ENCODE measurements around the gene FHAD1.

FHAD1 gene

DNA sequence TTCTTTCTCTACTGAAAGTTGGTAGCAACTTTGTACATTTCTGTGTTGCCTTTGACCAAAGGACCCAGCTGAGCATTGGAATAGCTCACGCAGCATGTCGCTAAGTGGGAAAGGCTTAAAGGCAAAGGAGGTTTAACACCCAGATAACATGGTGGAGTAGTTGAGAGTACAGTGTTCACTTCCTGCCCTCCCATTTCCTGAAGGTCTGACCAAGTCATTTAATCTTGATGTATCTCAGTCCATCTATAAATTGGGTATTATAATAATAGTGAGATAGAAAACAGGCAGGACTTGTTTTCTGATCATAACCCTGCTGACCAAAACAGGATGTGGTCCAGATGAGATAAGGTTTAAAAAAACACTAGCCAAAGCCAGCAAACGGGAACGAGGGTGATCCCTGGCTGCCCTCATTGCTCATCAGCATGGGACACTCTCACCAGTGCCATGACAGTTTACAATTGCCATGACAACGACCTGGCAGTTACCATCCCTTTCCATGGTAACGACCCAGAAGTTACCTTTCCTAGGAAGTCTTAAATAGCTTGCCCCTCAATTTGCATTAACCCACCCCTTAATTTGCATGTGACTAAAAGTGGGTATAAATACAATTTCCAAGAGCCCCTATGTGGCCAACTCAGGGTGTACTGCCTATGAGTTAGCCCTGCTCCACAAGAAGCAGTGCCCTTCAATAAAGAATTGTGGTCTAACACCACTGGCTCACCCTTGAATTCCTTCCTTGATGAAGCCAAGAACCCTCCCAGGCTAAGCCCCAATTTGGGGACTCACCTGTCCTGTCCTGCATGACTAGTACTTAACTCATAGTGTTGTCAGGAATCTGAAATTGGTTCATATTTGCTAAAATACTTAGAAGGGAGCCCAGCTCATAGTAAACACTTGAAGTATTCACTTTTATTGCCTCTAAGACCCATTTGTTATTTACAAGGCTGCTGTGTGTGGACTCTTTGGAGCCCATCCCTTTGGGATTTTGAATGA is 28.4 kb upstream of the FHAD1 start:
- DNase-seq = no peak

DNA sequence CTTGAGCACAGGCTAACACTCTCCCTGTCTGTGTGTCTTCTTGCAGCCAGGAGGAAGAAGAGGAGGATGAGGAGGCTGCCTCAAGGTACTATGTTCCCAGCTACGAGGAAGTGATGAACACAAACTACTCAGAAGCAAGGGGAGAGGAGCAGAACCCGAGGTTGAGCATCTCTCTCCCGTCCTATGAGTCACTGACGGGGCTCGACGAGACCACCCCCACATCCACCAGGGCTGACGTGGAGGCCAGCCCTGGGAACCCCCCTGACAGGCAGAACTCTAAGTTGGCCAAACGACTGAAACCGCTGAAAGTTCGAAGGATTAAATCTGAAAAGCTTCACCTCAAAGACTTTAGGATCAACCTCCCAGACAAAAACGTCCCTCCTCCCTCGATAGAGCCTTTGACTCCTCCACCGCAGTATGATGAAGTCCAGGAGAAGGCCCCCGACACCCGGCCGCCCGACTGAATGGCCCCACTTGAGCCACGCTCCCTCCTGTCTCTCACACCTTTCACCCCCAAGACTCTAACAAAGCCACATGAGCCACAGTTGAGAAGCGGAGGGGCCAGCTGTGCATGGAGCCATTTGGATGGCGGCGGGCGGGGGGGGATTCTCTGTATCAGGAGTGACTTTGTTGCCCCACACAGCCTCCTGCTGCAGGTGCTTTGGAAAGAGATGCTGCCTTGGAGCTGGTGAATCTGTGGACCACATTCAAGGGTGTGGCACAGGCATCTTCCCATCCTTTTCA is 27.6 kb upstream of the FHAD1 start:
- no peak for DNase-seq

DNA sequence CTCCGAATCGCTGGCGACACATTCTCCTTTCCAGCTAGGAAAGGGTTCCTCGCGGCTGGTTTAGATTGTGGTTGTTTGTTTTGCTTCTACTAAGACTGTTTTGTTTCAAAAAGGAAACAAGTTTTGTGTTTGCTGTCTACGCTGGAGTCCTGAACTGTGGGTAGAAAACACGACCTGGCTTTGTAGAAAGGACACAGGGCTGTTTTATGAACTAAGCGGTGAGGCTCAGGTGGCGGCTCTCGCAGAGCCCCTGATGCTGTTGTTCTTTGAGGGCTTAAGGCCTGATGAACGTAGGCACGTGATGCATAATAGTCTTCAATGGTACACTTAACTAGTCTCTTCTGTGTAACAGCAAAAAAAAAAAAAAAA is 27.0 kb upstream of the FHAD1 start:
- no peak for DNase-seq

DNA sequence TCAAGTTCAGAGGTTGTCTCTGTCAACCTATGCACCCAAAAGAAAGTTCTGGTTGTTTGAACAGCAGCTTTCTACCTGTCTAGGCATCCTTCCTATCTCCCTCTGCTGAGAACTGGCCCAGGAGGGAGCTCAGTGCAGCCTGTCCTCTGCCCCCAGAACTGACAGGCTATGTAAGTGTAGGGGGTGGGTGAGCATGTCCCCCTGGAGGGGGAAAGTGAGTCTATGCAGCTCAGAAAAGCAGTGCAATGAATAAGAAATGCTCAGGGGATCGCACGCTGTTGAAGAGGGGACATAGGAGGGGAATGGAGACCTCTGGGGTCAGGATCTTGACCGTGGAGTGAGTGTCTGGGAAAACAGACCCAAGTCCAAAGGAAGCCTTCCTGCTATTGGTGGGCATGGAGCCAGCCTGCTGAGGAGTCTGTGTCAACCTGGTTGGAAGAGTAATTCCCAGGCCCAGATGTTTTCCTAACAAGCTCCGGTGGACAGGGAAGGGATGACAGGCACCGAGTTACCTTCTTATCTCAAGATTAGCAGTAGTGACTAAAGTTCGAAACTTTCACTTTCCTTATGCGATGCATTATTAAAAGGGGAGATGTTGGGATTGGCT is 26.1 kb upstream of the FHAD1 start:
- no peak for DNase-seq

DNA sequence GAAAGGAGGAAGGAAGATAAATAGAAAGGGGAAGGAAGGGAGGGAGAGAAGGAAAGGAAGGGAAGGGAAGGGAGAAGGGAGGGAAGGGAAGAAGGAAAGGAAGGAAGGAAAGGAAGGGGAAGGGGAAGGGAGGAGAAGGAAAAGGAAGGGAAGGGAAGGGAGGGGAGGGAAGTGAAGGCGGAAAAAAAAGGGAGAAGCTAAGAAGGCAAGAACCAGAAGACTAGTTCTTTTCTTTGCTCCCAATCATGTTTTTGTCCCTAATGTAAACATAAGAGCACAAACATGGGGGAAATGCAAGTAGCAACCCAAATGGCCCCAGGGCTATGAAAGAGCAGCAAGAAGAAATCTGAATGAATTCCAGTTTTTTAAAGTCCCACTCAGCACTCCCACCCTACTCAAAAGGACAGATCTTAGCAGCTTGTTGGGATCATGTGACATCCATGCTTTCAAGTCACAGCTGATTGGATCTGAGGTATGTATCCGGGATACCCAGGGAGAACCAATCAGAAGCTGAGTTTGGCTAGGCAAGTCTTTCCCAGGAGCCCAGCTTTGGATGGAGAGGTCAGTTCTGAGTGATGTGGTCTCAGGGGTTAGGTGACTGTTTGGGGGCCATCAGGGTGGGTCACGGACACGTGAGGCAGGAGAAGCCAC is 24.2 kb upstream of the FHAD1 start:
- no peak for DNase-seq

DNA sequence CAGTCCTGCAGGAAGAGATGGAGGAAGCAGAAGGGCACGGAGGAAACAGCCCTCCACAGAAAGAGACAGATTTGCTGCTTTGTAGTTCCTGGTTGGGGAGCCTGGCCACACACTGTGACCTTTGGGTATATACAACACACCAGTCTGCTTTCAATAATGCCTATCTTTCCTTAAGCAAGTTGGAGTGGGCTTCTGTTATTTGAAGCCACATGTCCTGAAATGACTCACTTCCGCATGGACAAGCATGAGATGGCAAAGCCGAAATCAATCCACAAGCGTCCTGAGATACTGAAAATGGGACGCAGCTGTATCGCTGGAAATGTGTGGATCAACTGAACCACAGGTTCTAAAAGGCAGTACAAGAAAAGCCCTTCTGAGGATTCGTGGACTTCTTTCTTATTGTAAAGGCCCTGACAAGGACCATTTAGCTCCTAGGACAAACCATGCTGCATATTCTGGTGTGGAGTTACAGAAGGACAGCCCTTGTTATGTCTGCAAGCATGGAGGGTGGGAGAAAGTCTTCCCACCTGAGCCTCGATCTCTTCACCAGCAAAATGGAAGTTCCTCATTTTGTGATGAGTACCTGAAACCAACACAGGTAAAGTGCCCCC is 22.7 kb upstream of the FHAD1 start:
- DNase-seq = no peak

DNA sequence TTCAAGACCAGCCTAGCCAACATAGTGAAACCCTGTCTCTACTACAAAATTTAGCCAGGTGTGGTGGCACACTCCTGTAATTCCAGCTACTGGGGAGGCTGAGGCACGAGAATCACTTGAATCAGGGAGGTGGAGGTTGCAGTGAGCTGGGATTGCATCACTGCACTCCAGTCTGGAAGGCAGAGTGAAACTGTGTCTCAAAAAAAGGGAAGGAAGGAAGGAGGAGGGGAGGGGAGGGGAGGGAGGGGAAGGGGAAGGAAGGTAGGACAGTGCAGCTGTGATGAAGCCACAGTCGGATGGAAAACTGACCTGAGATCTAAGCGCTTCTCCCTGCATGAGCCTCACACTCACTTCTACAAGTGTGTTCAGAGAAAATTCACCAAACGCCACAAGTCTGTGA is 22.0 kb upstream of the FHAD1 start:
- no peak for DNase-seq

DNA sequence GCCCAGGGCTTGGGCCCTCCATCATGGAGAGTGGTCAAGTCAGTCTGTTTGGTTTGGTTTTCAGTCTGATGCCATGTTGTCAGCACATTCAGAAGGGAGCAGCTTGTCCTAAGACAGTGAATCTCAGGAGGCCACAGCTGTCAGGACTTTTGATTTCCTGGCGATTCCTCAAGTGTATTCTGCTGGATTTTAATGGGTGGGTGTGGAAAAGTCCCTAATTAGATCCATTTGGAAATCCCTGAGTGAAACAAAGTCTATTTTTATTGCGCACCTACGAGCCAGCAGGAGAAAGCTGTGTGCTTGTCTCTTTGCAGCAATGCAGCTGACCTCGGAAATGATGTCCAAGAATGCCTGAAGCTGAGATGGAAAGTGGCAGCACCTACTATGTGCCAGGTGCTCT is 21.6 kb upstream of the FHAD1 start:
- no peak for DNase-seq

DNA sequence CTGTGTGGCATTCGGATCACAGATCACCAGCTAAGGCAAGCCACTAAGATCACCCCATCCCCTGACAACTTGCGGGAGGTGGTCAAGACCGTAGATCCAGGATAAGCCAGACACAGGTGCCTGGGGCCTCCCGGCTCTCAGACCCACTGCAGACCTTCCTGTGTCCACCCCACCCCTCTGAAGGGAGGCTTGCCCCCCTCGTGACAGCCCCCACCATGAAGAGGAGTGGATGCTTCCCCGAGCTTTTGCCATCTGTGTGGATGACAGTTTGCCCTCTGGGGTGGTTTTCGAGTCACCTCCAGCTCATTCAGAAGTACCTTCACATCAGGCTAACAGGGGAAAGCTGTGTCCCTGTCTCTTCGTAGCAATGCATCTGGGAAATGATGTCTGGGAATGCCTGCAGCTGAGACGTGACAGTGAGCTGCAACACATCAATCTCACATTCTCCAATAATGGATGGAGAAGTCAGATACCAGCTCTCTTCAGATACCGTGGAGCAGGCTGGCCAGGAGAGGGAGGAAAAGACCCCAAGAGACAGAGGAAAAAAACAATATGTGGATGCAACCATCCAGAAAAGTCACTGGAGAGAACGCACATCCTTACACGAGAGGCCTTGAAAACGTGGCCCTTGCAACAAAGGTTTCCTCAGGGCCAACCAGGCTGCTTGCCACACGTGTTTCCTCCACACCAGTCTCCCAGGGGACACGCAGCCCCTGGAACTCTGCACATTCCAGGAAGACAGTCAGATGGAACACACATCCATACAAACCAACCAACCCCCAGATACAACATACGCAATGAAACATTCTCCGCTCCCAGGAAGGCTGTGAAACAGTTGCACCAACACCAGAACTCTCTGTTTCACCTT is 20.4 kb upstream of the FHAD1 start:
- DNase-seq = no peak

DNA sequence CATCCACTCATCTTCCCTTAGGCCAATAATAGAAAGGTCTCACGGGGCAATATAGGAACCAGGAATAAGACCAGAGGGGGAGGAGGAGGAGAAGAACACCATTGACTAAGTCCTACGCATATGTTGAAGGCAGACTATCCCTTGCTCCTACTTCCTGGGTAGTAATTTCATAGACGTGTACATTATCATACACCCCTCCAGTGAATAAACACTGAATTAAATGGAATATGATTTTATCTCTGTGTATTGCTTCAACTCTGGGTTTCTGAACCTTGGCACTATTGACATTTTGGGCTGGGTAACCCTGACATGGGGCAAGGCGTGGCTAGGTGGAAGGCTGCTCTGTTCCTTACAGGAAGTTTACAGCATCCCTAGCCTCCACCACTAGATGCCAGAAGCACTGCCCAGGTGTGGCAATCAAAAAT is 17.3 kb upstream of the FHAD1 start:
- no peak for DNase-seq

DNA sequence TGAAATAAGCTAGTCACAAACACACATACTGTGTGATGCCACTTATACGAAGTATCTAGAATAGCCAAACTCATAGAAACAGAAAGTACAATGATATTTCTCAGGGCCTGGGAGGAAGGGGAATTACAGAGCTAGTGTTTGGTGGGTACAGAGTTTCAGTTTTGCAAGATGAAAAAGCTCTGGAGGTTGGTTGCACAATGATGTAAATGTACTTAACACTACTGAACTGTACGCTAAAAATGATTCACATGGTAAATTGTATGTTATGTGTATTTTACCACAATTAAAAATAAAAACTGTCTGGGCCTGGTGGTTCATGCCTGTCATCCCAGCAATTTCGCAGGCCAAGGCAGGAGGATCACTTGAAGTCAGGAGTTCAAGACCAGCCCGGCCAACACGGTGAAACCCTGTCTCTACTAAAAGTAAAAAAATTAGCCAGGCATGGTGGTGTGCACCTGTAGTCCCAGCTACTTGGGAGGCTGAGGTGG is 15.3 kb upstream of the FHAD1 start:
- DNase-seq = no peak

DNA sequence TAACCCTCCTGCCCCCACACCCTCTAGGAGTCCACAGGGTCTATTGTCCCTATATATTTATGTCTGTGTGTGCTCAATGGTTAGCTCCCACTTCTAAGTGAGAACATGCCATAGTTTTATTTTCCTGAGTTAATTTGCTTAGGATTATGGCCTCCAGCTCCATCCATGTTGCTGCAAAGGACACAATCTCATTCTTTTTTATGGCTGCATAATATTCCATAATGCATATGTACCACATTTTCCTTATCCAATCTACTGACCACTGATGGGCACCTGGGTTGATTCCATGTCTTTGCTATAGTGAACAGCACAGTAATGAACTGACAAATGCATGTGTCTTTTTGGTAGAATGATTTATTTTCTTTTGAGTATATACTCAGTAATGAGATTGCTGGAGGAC is 13.3 kb upstream of the FHAD1 start:
- no peak for DNase-seq

DNA sequence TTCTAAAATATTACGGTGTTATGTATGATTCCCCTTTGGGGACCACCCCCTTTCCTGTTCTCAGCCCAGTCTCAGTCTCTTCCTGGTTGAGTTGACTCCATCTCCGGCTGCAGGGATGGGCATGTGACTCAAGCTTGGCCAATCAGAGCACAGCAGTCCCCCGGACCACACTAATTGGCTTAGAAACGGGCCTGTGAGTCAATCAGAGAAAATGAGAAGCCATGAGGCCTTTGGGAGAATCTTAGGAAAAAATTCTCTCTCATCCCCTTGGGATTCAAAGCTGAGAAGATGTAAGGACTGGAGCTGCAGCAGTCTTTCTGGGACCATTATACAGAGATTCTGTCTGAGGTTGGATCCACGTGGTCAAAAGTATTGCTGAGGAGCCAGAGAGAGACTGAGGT is 10.7 kb upstream of the FHAD1 start:
- no peak for DNase-seq

DNA sequence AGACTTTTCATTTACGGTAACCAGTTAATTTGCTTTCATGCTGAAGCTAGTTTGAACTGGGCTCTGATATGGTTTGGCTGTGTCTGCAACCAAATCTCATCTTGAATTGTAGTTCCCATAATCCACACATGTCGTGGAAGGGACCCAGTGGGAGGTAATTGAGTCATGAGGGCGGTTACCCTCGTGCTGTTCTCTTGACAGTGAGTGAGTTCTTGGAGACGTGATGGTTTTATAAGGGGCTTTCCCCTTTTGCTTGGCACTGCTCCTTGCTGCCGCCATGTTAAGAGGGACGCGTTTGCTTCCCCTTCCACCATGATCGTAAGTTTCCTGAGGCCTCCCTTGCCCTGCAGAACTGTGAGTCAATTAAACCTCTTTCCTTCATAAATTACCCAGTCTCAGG is 10.3 kb upstream of the FHAD1 start:
- DNase-seq = no peak

DNA sequence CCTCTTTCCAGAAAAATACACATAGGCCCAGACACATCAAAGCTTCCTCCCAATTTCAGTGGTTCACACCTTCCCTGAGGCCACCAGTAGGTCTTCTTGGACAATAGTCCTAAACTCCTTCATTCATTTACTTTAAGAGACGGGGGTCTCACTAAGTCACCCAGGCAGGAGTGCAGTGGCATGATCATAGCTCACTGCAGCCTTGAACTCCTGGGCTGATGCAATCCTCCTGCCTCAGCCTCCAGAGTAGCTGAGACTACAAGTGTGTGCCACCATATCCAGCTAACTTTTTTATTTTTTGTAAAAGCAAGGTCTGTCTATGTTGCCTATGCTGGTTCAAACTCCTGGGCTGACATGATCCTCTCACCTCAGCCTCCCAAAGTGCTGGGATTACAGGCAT is 8.2 kb upstream of the FHAD1 start:
- no peak for DNase-seq

DNA sequence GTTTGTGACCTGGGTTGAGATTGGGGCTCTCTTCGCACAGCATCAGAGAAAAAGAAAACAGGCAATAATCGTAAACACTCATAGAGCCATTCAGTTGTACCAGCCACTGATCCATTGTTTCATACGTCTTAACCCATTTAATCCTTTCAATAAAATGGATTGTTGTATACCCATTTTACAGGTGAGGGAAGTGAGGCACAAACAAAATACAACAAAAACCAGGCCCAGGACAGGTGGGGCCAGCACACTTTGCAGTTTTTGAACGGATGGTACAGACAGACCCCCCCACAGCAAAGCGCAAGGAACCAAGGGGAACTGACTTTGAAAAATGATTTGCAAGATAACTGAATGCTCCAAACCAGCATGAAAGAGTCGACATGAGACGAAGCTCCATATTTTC is 4.3 kb upstream of the FHAD1 start:
- DNase-seq = no peak

DNA sequence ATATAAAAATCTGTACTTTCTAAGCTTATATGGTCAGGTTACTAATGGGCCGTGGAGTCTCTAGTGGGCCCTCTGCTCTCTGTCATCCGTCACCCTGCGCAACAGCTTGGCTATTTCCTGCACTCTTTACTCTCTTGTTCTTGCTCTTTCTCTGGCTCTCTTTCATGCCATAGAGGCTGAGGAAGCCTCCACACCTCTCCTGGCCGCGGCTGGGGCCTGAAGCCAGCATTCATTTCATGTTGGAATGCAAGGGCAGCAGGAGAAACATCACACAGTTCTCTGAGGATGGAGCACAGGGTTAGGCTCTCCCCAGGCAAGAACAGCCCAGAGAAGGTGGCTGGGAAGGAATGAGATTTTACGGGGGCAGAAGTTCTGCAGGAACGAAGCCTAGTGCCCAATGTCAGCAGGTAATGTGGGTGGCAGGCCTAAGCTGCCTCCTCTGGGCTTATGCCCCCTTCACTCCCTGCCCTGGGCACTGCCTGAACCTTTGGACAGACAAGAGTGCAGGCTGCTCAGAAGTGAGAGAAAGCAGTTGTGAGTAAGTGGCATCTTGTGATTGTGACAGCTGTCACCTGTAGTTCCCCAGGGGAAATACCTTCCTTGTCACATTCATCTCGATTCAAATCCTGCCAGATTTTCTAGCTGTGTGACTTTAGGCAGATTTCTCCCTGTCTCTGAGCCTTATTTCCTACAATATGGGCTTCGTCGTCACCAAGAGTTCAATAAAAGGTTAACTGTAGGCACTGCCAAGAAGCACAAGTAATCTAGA is 3.6 kb upstream of the FHAD1 start:
- no peak for DNase-seq

DNA sequence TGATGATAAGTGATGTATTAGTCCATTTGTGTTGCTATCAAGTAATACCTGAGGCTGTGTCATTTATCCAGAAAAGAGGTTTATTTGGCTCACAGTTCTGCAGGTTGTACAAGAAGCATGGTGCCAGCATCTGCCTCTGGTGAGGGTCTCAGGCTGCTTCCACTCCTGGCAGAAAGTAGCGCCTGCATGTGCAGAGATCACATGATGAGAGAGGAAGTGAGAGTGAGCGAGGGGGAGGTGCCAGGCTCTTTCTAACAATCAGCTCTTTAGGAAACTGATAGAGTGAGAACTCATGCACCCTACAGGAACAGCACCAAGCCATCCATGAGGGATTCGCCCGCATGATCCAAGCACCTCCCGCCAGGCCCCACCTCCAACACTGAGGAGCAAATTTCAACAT is 2.2 kb upstream of the FHAD1 start:
- DNase-seq = no peak

DNA sequence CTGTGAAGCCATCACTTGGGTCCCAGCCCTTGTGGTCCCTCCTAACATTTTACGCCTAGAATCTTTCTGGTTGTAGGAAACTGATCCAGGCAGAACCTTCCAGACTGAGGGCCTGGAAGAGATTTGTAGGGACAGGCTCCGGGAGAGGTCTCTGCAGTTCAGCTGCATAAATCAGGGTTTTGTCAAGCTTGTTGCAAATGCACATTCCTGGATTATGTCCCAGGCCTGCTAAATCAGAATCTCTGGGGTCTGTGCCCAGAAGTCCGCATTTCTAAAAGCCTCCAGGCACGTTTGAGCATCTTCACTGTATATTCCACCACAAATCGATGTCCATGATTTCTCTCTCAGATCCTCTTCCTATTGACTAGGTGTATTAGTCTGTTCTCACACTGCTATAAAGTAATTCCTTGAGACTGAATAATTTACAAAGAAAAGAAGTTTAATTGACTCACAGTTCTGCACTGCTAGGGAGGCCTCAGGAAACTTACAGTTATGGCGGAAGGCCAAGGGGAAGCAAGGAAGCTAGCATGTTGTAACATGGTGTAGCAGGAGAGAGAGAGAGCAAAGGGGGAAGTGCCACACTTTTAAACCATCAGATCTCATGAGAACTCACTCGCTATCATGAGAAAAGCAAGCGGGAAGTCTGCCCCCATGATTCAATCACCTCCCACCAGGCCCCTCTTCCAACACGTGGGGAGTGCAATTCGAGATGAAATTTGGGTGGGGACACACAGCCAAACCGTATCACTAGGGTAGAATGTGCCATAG is 1.2 kb upstream of the FHAD1 start:
- no peak for DNase-seq

DNA sequence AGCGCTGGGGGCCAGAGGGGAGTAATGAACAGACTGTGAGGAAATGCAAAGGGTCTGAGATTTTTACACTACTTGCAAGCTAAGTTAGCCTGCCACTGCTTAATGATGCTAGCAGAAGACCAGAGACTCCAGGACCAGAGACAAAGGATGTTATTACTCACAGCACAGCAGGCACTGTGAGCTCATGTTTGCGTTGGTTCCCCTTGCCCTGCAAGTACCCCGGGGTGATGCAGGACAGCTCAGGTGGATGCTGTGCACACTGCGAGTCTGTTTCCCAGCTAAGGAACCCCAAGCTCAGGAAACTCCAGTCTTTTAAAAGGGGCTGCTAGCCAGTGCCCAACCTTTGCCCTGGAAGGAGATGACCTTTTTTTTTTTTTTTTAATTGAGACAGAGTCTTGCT is 1.2 kb downstream of the FHAD1 start:
- DNase-seq = peak; percentile 18
